PC-3 (cell line): ENCODE results near the gene CPSF4L. TPM values are rescaled to one million over a fixed set of nuclear protein-coding genes. Genes with fewer than 3 reads are reported as not detected.

ENCODE experiments used
- ATAC-seq: fragments of 200-7000 bp; cut with Tn5 transposase; 2 replicates; pipeline ENCODE4 v1.9.1; 2020; ENCODE audit warnings: mild to moderate bottlenecking, moderate library complexity
- BruUV-seq: library from RNA; stranded (reverse); fragments of 400-500 nt; replicated peaks from 2 replicates; lab custom pipeline; 2021; lab: Mats Ljungman, UMichigan
- CTCF ChIA-PET: fragments of 300-600 bp; sonication (Branson Sonifier 250); formaldehyde crosslinking; loops from one replicate; lab custom pipeline; 2022; ENCODE audit warnings: antibody characterized with exemption; lab: Charles Lee
- POLR2A ChIA-PET: fragments of 300-600 bp; sonication (Branson Sonifier 250); formaldehyde crosslinking; loops from one replicate; lab custom pipeline; 2022; ENCODE audit warnings: antibody characterized with exemption; ENCODE audit not compliant: unreplicated experiment; lab: Charles Lee
- DNase-seq: peaks from one replicate; pipeline ENCODE4 v3.0.0-alpha.2; 2015
- H2AFZ ChIP-seq: fragments of 300-600 bp; sonication (generic); 2 replicates; pipeline ENCODE4 v1.6.0; 2016; ENCODE audit warnings: antibody characterized with exemption, low read length
- H3F3A ChIP-seq: fragments of 300-600 bp; sonication (generic); one replicate; pipeline ENCODE4 v1.6.0; 2017; ENCODE audit warnings: antibody characterized with exemption, low read length, control low read depth, mild to moderate bottlenecking; ENCODE audit not compliant: unreplicated experiment
- H3K27ac ChIP-seq: fragments of 300-600 bp; sonication (generic); 2 replicates; pipeline ENCODE4 v1.5.1; 2016; ENCODE audit warnings: mild to moderate bottlenecking, low read length
- H3K27me3 ChIP-seq: fragments of 300-600 bp; sonication (generic); 2 replicates; pipeline ENCODE4 v1.6.1; 2016; ENCODE audit warnings: low read length, mixed read lengths
- H3K36me3 ChIP-seq: fragments of 300-600 bp; sonication (generic); 2 replicates; pipeline ENCODE4 v1.6.1; 2016; ENCODE audit warnings: low read depth, mixed run types, low read length, mixed read lengths
- H3K4me1 ChIP-seq: fragments of 300-600 bp; sonication (generic); 2 replicates; pipeline ENCODE4 v1.5.1; 2016; ENCODE audit warnings: low read length; ENCODE audit not compliant: insufficient read depth
- H3K4me2 ChIP-seq: fragments of 300-600 bp; sonication (generic); 2 replicates; pipeline ENCODE4 v1.6.0; 2016; ENCODE audit warnings: low read length
- H3K4me3 ChIP-seq: fragments of 300-600 bp; sonication (generic); 2 replicates; pipeline ENCODE4 v1.5.1; 2016; ENCODE audit warnings: mild to moderate bottlenecking, low read length, mixed read lengths
- H3K79me2 ChIP-seq: fragments of 300-600 bp; sonication (generic); 2 replicates; pipeline ENCODE4 v1.6.1; 2017; ENCODE audit warnings: low read length, mixed read lengths
- H3K9ac ChIP-seq: fragments of 300-600 bp; sonication (generic); 2 replicates; pipeline ENCODE4 v1.6.0; 2016; ENCODE audit warnings: mild to moderate bottlenecking, low read length
- H3K9me2 ChIP-seq: fragments of 300-600 bp; sonication (generic); replicated peaks from 2 replicates; pipeline ENCODE4 v1.6.1; 2016; ENCODE audit warnings: mixed run types, low read length, mixed read lengths
- H3K9me3 ChIP-seq: fragments of 300-600 bp; sonication (generic); 2 replicates; pipeline ENCODE4 v1.6.1; 2016; ENCODE audit warnings: low read length, mixed read lengths
- H4K20me1 ChIP-seq: fragments of 300-600 bp; sonication (generic); 2 replicates; pipeline ENCODE4 v1.6.1; 2016; ENCODE audit warnings: low read length, mixed read lengths
- EZH2 ChIP-seq: fragments of 300-600 bp; sonication (generic); IDR thresholded peaks from one replicate; pipeline ENCODE4 v1.6.1; 2017; ENCODE audit warnings: antibody characterized with exemption, mild to moderate bottlenecking, low read length; ENCODE audit not compliant: unreplicated experiment
- EZH2phosphoT487 ChIP-seq: fragments of 300-600 bp; sonication (generic); IDR thresholded peaks from 2 replicates; pipeline ENCODE4 v1.6.1; 2018; ENCODE audit warnings: mild to moderate bottlenecking, antibody characterized with exemption, low read length, borderline replicate concordance
- intact Hi-C: fragments of 100-400 bp; cut with micrococcal nuclease; formaldehyde crosslinking; loops from 2 replicates; pipeline ENCODE4 v1.9.0; 2023
- total RNA-seq: library from RNA; depleted of rRNA; stranded (reverse); fragments of >200 nt; gene quantifications from 2 replicates; pipeline ENCODE4 v1.2.3, GENCODE V29; 2014
- TF ChIP-seq, protein P1 (sequence below): fragments of 300-600 bp; sonication (generic); conservative IDR thresholded peaks from 2 replicates; pipeline ENCODE4 v1.5.1; 2017; ENCODE audit warnings: antibody characterized with exemption, low read depth, mild to moderate bottlenecking, low read length

Gene CPSF4L
- total RNA-seq, 1 experiment from 2014 or later, result not detected

DNA sequence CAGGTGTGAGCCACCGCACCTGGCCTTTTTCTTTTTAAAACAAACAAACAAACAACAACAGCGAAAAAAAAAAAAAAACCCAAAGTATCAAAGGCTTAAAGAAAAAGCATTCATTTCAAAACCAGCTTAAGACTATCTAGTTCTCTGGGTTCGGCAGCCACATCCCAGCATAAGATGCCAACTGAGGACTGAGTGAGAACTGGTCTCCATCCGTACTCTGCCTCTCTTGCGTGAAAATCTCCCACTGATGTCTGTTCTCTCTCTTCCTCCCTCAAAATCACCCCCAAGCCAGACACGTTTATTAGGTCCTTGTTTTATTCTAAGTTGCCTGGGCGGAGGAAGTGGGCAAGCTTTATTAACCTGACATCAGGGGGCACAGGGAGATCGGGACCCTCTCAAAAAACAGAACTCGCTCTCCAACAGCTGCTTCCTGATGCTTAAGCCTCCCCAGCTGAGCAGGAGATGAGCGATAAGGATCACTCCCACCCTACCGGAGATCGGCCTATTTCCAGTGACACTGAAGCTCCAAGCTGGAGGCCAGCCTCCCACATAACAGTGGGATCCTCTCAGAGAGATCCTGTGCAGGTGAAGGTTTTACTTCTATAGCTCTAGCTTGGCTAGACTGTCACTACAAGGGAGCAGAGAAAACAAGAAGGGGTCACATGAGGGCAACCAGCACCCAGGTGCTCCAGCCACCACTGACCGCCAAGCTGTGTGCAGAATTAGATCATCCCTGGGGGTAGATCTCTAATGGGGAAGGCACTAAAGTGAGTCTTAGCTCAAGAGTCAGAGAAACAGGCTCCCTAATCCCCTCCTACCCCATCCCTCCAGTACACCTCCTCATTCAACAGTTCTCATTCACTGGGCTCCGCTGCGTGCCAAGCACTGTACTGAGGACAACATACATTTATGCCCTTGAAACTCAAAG is 36.5 kb upstream of the CPSF4L start:
- Histone ChIP-seq H3K4me3 (no peak overlapping the region), H3K9me2 (no peaks in the 10 kb centered on the region), H3K79me2 (peaks cover 92% of the 10 kb centered on the region), H3F3A (peaks cover 2% of the 10 kb centered on the region), H2AFZ (no peak overlapping the region), H3K9ac (no peak overlapping the region), H3K4me1 (peaks cover 19% of the 10 kb centered on the region), H4K20me1 (no peaks in the 10 kb centered on the region), H3K4me2 (no peak overlapping the region), H3K27me3 (no peaks in the 10 kb centered on the region), H3K9me3 (no peaks in the 10 kb centered on the region), H3K36me3 (no peaks in the 10 kb centered on the region), H3K27ac (no peak overlapping the region)
- POLR2A ChIA-PET, result no interaction called here
- DNase-seq, result no peak
- no peak for ATAC-seq
- CTCF ChIA-PET, result no interaction called here
- BruUV-seq, result no TSS peak
- intact Hi-C loops, result no loop called here
- TF ChIP-seq EZH2, result no peak
- TF ChIP-seq, protein P1, sequence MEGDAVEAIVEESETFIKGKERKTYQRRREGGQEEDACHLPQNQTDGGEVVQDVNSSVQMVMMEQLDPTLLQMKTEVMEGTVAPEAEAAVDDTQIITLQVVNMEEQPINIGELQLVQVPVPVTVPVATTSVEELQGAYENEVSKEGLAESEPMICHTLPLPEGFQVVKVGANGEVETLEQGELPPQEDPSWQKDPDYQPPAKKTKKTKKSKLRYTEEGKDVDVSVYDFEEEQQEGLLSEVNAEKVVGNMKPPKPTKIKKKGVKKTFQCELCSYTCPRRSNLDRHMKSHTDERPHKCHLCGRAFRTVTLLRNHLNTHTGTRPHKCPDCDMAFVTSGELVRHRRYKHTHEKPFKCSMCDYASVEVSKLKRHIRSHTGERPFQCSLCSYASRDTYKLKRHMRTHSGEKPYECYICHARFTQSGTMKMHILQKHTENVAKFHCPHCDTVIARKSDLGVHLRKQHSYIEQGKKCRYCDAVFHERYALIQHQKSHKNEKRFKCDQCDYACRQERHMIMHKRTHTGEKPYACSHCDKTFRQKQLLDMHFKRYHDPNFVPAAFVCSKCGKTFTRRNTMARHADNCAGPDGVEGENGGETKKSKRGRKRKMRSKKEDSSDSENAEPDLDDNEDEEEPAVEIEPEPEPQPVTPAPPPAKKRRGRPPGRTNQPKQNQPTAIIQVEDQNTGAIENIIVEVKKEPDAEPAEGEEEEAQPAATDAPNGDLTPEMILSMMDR, result no peak
- TF ChIP-seq EZH2phosphoT487, result no peak

DNA sequence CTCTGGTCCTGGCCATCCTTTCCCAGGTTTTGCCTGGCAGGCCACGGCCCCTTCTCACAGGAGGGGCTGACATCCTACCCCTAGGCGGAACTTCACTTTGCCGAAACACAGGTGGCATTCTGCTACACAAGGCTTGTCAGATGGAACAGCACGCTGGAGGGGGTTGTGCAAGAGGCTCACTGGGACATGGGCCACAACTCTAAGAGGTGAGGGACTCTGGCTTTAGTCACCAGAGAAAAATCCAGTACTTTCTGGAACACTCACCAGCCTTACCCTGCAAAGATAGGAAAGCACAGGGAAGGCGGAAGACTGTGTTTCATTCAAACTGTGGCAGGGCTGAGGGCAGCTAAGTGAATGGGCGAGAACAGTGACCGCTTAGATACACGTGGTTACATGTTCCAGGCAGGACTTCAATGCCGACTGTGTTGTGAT is 31.8 kb upstream of the CPSF4L start:
- peaks cover 11% of the 10 kb centered on the region for H3F3A ChIP-seq
- ATAC-seq (peak; percentile 35), DNase-seq (peak; percentile 97)
- peak overlapping the region; percentile 75 for H3K4me2 ChIP-seq
- no peaks in the 10 kb centered on the region for H3K9me2 ChIP-seq
- peak overlapping the region; percentile 14; the same call in 1 of the 2 replicates for H3K4me3 ChIP-seq
- H2AFZ ChIP-seq, result no peak overlapping the region; the same call in 1 of the 2 replicates
- no peaks in the 10 kb centered on the region for H3K36me3 ChIP-seq
- TF ChIP-seq EZH2, result no peak
- TF ChIP-seq, protein P1, result no peak
- no peak for TF ChIP-seq EZH2phosphoT487
- peaks cover 65% of the 10 kb centered on the region for H3K4me1 ChIP-seq
- peaks cover 90% of the 10 kb centered on the region for H3K79me2 ChIP-seq
- peak overlapping the region; percentile 87 for H3K9ac ChIP-seq
- H3K27me3 ChIP-seq, result no peaks in the 10 kb centered on the region
- peak overlapping the region; percentile 95 for H3K27ac ChIP-seq
- H4K20me1 ChIP-seq, result no peaks in the 10 kb centered on the region
- no TSS peak for BruUV-seq
- ChIA-PET CTCF (no interaction called here), POLR2A (interaction anchor here (0.6 to 0.7 kb wide), 2 partner anchors 87 to 1838 kb away, joined by 3 to 8 read pairs; no protein-coding TSS in a partner anchor)
- H3K9me3 ChIP-seq, result no peaks in the 10 kb centered on the region
- intact Hi-C loops, result loop anchor here (1.0 kb wide), 1 partner anchor 12 kb away; no protein-coding TSS in a partner anchor
